A204.1 (cell line): ENCODE data around the gene CEACAM7.
"Not testable (repeated sequence)": the region's sequence is repeated elsewhere in the genome, so short reads cannot be mapped to it uniquely, and the experiment has no call there.

Experiments
- FAIRE-seq: peaks from 2 replicates; lab custom pipeline; 2012; peaks lifted over from hg19 to GRCh38; lab: Jason Lieb, UNC

The CEACAM7 gene

DNA sequence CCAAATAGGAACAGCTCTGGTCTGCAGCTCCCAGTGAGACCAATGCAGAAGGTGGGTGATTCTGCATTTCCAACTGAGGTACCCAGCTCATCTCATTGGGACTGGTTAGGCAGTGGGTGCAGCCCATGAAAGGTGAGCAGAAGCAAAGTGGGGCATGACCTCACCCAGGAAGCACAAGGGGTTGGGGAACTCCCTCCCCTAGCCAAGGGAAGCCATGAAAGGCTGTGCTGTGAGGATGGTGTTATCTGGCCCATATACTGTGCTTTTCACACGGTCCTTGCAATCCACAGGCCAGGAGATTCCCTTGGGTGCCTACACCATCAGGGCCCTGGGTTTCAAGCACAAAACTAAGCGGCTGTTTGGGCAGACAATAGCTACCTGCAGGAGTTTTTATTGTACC lies 31.3 kb downstream of the CEACAM7 start:
- FAIRE-seq = not testable (repeated sequence)

DNA sequence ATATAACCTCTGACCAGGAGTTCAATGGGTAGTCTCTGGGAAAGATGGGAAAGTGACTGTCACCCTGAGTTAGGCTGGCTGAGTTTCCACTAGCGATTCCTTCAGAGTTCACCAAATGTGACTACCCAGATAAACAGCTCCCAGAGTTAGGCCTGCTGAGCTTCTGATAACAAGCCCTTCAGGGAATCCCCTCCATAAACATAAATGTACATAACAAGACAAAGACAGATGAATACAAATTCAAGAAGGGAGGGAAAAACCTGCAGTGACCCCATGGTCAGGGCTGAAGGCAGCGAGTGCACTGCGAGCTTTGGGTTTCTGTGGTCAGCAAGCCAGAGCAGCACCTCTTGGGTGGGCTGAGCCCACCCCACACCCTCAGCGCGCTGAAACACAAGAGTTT lies 35.8 kb downstream of the CEACAM7 start:
- no peak for FAIRE-seq

DNA sequence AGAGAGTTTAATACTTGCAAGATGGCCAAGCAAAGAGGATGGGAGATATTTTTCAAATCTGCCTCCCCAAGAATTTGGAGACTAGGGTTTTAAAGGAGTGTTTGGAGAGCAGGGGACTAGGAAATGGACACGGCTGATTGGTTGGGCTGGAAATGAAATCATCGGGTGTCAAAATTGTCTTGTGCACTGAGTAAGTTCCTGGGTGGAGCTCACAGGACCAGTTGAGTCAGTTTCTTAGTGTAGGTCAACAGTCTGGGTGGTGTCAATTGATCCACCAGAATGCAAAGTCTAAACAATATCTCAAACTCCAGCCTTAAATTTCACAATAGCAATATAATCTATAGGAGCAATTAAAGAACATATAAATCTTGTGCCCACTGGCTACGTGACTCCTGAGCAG lies 38.2 kb downstream of the CEACAM7 start:
- FAIRE-seq = no peak

GRCh38 chr19:41646589-41647204 lies 41.4 kb downstream of the CEACAM7 start:
- no peak for FAIRE-seq

DNA sequence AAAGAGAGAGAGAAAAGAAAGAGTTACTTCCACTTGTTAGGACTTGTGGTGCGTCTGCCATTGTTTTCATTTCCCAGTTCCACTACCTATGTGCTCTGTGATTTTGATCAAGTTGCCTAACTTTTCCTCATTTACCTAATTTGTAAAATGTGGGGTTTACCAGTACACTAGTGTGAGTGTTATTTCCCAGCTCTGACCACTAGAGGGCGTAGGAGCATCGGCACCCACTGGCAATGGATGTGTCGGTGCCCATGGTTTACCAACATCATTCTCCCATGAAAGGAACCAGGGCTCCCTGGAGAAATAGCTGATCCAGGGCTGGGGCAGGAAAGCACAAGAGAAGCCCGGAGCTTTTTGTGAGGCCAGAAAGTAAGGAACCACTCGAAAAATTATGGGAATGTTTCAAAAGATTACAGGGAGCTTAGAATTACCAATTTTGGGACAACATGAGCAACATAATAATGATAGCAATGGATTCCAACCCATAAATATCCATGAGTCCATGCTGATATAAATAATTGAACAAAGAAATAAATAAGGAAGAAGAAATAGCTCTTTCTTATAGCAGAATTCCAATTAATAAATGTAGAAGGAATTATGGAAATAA lies 46.1 kb downstream of the CEACAM7 start:
- FAIRE-seq = peak; percentile 70

GRCh38 chr19:41638641-41639081 lies 49.4 kb downstream of the CEACAM7 start:
- FAIRE-seq = no peak

GRCh38 chr19:41637484-41637883 lies 50.6 kb downstream of the CEACAM7 start:
- FAIRE-seq = no peak

DNA sequence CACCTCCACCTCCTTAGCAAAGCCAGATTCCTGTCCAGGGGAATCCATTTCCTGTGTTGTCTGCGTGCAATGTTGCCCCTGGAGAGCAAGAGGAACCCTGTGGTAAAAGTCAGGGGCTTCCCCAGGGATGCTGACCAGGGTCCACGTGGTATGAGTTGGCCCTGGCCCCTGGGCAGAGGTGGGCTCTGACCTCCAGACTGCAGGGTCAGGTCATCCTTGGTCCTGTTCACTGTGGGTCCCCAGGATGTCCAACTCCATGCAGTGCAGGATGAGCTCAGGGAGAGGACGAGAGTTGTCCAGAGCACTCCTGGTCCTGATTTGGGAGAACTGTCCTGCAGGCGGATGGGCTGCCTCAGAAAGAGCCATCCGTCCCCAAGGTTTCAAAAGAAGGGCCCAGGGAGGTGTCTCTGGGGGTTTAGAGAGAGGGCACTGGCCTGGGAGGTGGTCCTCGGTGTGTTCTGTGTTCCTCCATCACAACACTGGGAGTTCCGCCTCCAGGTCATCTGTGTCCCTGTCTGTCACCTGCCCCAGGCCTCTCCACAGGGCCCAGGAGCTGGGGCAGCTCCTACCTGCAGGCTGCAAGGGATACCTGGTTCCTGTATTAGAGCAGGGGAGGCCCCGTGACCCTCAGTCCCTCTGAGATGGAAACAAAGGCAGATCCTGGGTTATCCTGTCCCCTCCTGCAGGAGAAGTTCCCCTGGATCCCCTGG lies 59.9 kb downstream of the CEACAM7 start:
- no peak for FAIRE-seq

DNA sequence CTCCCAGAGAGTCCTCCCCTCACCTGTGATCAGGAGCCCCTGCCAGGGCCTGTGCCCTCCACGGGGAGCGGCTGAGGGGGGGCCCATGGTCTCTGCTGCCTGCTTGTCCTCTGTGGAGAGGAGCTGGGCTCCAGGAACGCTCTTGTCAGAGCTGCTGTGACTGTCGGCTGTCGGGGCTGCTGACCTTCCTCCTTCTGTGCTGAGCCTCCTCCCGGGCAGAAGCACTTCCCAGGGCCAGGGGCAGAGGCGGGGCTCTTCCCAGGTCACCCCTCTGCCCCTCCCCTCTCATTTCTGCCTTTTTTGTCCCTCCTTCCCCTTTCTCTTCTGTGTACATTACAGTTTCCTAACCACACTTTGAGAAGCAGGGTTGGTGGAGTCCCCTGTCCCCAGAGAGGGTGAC lies 61.2 kb downstream of the CEACAM7 start, which contains the start of gene CEACAM4:
Gene CEACAM4 (minus strand): TSS at position 198 of the 400 bp plus-strand sequence. CDS start 111 bp downstream, at position 87.
- FAIRE-seq = no peak

DNA sequence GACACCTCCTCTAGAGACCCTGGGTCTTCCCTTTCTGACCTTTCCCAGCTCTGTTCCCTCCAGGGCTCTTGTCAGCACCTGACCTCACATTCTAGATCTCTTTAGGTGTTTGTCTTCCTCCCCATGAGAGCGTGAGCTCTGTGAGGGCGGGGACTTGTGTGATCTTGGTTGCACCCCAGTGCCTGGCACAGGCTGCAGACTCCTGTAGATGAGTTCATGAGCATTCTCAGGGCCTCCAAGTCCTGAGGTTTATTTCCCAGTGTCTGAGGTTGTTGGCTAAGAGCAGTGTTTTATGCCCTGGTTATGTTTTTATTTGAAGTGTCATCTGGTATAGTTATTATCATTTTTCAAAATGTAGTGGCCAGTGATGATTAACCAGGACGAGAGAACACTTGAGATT lies 61.8 kb downstream of the CEACAM7 start:
- FAIRE-seq = no peak

GRCh38 chr19:41624937-41625336 lies 63.1 kb downstream of the CEACAM7 start:
- no peak for FAIRE-seq

DNA sequence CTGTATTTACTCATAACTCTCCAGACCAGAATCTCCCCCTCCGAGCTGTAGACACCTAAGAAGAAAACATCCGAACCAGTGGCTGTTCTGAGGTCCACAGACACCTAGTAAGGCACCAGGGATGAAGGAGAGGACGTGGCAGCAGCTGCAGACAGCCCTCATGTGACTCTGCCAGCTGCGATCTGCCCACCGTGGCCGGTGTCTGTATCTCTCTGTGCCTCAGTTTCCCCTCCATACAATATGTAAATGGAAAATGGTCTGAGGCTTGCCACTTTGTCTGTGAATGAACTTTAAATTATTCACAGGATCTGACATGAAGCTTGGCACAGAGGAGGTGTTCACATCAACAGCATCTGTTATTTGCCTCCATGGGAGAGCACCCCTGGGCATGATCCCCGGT lies 63.6 kb downstream of the CEACAM7 start:
- no peak for FAIRE-seq

GRCh38 chr19:41623360-41623759 lies 64.7 kb downstream of the CEACAM7 start:
- FAIRE-seq = no peak
